Measurements from ENCODE around the gene PPP1R12B.
A peak's percentile ranks its signal among the peaks of the same experiment; 100 is the strongest.

PPP1R12B gene

GRCh38 chr1:202348509-202349205 lies at the start of gene PPP1R12B:
PPP1R12B (plus strand) TSS chr1:202348699; CDS start chr1:202348852, 153 bp downstream.
- peak; percentile 92 for DNase-seq

GRCh38 chr1:202302166-202302565 lies 46.3 kb upstream of the PPP1R12B start:
- no peak for DNase-seq

- DNase-seq, result no peak
Measured at GRCh38 chr1:202304375-202304774, 44.1 kb upstream of the PPP1R12B start.

- no peak for DNase-seq
Measured at GRCh38 chr1:202305168-202305567, 43.3 kb upstream of the PPP1R12B start.

- no peak for DNase-seq
Measured at GRCh38 chr1:202306535-202307345, 41.8 kb upstream of the PPP1R12B start.

GRCh38 chr1:202310071-202310725 lies 38.3 kb upstream of the PPP1R12B start:
- DNase-seq, result no peak

- DNase-seq, result no peak
Measured at GRCh38 chr1:202310746-202311145, 37.8 kb upstream of the PPP1R12B start.

GRCh38 chr1:202311875-202312635 lies 36.4 kb upstream of the PPP1R12B start:
- DNase-seq, result no peak

GRCh38 chr1:202315576-202316168 lies 32.8 kb upstream of the PPP1R12B start:
- peak; percentile 77 for DNase-seq

- DNase-seq, result no peak
Measured at GRCh38 chr1:202316186-202316585, 32.3 kb upstream of the PPP1R12B start.

- DNase-seq, result no peak
Measured at GRCh38 chr1:202317941-202318925, 30.3 kb upstream of the PPP1R12B start.

- no peak for DNase-seq
Measured at GRCh38 chr1:202319381-202320080, 29.0 kb upstream of the PPP1R12B start.

GRCh38 chr1:202320081-202320405 lies 28.5 kb upstream of the PPP1R12B start:
- DNase-seq, result no peak

- DNase-seq, result no peak
Measured at GRCh38 chr1:202323731-202324130, 24.8 kb upstream of the PPP1R12B start.

GRCh38 chr1:202324646-202325045 lies 23.9 kb upstream of the PPP1R12B start:
- no peak for DNase-seq

- no peak for DNase-seq
Measured at GRCh38 chr1:202329891-202330290, 18.6 kb upstream of the PPP1R12B start.

GRCh38 chr1:202333861-202334260 lies 14.6 kb upstream of the PPP1R12B start:
- no peak for DNase-seq

GRCh38 chr1:202343652-202344349 lies 4.7 kb upstream of the PPP1R12B start:
- DNase-seq, result no peak

- DNase-seq, result no peak
Measured at GRCh38 chr1:202348005-202348508, 442 bp upstream of the PPP1R12B start.

All from activated T-cell treated with anti-CD3 and anti-CD28 coated beads, Interleukin-2, amount 50 U/mL, for 1 hour (primary cell).